GM12873 (cell line): Measurements from ENCODE around the gene TUBAL3.

Source experiments
- TF ChIP-seq, protein P1 (sequence below): IDR thresholded peaks from 2 replicates; pipeline ENCODE4 v1.5.1; 2012; ENCODE audit warnings: low read depth, mild to moderate bottlenecking, moderate library complexity, low read length, control low read depth; ENCODE audit not compliant: insufficient read depth; ENCODE audit errors: missing control alignments

Gene TUBAL3

DNA sequence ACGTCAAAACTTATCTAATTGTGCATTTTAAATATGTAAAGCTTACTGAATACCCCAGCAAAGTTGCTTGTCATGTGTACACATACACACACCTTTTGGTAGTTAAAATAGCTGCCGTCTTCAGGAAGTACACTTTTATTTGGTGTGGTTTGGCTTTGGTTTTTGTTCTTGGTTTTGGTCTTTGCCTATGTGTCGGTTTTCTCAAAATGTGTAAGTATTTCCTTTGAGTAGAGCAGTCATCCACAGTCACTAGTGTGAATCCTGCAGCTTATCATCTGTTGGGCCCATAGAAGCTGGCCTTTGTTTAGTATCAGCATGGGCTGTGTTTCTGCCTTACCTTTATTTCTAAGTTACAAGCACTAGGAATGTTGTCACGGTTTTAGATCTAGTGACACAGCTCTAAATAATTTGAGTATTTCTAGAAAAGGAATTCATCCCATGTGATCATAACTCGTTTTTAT, 43.0 kb upstream of the TUBAL3 start:
- TF ChIP-seq, protein P1, sequence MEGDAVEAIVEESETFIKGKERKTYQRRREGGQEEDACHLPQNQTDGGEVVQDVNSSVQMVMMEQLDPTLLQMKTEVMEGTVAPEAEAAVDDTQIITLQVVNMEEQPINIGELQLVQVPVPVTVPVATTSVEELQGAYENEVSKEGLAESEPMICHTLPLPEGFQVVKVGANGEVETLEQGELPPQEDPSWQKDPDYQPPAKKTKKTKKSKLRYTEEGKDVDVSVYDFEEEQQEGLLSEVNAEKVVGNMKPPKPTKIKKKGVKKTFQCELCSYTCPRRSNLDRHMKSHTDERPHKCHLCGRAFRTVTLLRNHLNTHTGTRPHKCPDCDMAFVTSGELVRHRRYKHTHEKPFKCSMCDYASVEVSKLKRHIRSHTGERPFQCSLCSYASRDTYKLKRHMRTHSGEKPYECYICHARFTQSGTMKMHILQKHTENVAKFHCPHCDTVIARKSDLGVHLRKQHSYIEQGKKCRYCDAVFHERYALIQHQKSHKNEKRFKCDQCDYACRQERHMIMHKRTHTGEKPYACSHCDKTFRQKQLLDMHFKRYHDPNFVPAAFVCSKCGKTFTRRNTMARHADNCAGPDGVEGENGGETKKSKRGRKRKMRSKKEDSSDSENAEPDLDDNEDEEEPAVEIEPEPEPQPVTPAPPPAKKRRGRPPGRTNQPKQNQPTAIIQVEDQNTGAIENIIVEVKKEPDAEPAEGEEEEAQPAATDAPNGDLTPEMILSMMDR = no peak

DNA sequence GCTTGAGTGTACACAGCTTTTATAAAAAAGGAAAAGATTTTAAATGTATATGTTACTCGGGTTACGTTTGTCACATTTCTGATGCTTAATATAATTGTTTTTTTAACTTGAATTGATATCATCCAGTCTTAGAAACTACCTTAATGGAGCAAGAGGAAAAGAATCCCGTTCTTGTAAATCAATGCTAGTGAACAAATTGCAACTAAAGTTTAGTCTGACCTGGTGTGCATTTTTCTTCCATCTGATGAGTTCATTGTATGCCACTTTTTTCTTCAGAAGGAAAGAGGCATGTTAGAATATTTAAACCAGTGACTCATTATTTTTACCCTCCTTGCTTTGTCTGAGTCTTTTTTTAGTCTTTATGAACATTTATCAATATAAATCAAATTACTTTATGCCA, 42.4 kb upstream of the TUBAL3 start:
- TF ChIP-seq, protein P1 = no peak

DNA sequence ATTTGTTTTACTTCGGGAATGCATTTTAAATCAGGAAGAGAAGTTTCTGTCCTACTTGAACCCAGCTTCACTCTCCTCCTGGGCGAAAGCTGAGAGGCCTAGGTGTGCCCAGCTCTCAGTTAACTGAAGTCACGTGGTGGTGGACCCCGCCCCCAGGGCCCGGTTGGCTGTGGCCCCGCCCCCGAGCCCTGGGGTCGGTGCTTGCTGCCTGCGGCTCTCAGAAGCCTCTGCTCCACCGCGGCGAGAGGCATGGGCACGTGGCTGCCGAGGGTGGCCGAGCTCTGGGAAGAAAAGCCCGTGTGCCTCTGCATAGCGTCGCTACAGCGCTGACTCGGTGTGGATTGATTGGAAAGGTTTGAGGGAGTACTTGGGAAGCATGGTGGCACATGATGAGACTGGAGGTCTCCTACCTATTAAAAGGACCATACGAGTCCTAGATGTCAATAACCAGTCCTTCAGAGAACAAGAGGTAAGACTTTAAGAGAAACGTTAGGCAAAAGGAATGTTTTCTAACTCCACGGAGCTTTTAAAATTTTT, 41.8 kb upstream of the TUBAL3 start:
- TF ChIP-seq, protein P1 = no peak

DNA sequence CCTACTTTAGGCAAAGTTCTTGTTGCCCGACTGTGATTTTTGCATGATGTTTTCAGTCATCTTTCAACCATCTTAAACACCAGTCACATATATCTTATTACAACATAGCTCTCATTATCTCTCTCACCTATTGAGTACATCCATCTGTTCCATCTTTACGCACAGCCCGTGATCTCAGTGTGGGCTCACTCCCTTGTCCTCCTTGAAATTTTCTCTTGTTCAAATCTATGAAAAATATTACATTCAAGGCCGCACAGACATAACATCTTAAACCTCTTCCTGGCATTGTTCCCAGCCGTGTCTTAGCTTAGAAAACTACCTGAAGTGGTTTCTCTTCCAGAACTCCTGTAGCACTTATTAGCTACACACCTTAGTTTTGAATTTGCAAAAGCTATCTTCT, 40.4 kb upstream of the TUBAL3 start:
- TF ChIP-seq, protein P1 = no peak

DNA sequence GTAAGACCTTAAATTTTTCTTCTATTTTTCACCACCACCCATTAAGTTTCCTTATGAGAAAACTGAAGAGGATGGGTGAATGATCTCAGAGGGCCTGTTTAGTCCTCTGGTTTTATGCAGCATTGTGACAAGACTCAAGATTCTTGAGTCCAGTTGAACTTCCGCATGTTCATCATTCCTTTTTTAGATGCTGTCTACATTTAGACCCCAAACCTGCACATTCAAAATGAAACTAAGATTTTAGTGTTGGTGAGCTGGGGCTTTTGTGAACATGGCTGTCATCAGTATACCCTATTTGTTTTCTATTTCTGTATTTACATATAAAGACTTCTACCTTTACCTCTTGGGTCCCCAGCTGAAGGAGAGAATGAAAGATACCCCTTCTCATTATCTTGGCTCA, 38.8 kb upstream of the TUBAL3 start:
- TF ChIP-seq, protein P1 = no peak

DNA sequence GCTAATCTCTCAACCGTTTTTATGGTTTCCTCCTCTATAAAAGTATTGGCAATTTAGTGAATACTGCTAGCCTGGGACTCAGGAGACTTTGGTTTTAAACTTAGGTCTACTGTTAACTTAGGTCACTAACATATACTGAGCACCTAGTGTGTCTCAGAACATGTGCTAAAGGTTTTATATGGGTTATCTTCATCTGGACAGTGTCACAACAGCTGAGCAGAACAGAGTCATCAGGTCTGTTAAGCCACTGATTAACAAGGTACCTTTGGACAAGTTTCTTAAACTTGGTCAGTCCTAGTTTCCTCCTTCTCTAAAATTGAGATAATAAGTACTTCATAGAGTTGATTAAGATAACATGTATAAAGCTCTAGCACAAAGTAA, 38.4 kb upstream of the TUBAL3 start:
- TF ChIP-seq, protein P1 = no peak

DNA sequence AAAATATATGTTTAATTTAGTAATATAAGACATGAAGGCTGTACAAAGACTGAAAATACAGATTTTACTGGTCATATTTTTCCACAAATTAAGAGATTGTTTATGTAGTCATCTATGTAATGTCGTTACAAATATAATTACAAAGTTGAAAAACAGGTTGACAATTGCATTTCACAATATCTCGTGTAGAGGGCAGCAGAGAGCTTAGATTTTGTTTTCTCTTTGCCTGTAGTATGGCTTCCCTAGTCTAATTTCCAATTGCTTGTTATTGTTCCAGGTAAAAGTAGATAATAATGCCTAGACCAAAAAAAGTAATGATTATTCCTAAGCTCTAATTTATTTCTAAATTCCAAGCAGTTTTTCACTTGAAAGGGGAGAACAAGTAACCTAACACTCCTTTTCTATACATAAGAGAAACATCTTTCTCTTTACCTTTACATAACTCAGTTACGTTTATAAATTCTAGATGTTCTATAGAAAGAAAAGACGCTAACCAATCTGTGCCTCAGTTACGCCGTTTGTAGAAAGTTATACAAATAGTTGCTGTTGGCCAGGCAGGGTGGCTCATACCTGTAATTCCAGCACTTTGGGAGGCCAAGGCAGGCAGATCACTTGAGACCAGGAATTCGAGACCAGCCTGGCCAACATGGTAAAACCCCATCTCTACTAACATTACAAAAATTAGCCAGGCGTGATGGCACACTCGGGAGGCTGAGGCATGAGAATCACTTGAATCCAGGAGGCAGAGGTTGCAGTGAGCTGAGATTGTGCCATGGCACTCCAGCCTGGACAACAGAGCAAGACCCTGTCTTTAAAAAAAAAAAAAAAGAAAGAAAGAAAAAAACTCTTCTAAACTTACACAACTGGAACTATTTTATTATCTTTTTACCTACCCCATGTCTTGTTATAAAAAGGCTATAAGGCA, 37.7 kb upstream of the TUBAL3 start:
- TF ChIP-seq, protein P1 = peak; percentile 69
